Esophagus (tissue), 2 donors: ENCODE measurements around the gene KCNE3. TPM values are rescaled to one million over a fixed set of nuclear protein-coding genes. Genes with fewer than 3 reads are reported as not detected.

ENCODE experiments used
- H3K27ac ChIP-seq, 2 donors: one replicate each; pipeline ENCODE4 v1.5.1; 2013; ENCODE audit warnings: low read depth in 2 of 2, mild to moderate bottlenecking in 2 of 2, inconsistent platforms in 1 of 2, low read length in 1 of 2, moderate library complexity in 1 of 2
- H3K27me3 ChIP-seq, 2 donors: one replicate each; pipeline ENCODE4 v1.6.1; 2013; ENCODE audit warnings: low read length in 2 of 2, control low read depth in 1 of 2, mild to moderate bottlenecking in 1 of 2; ENCODE audit not compliant: insufficient read depth in 2 of 2, control insufficient read depth in 1 of 2
- H3K36me3 ChIP-seq, 2 donors: one replicate each; pipeline ENCODE4 v1.6.1; 2013; ENCODE audit warnings: low read length in 1 of 2; ENCODE audit not compliant: control insufficient read depth in 2 of 2, insufficient read depth in 2 of 2
- H3K4me1 ChIP-seq, 2 donors: one replicate each; pipeline ENCODE4 v1.6.1; 2013; ENCODE audit warnings: low read length in 1 of 2; ENCODE audit not compliant: control insufficient read depth in 2 of 2, insufficient read depth in 2 of 2
- H3K4me3 ChIP-seq, 2 donors: one replicate each; pipeline ENCODE4 v1.5.1; 2013; ENCODE audit warnings: low read length in 2 of 2, mild to moderate bottlenecking in 2 of 2, low read depth in 1 of 2, moderate library complexity in 1 of 2
- H3K9me3 ChIP-seq, 2 donors: one replicate each; pipeline ENCODE4 v1.6.1; 2013; ENCODE audit warnings: mild to moderate bottlenecking in 2 of 2, low read depth in 1 of 2, low read length in 1 of 2, moderate library complexity in 1 of 2; ENCODE audit not compliant: control insufficient read depth in 2 of 2, insufficient read depth in 1 of 2
- WGBS, 2 donors: extraction: QIAGEN DNeasy Blood & Tissue Kit; methylation state at CpG; one replicate each; pipeline ENCODE4 v1.1.7; 2013; 5-methylcytosine and 5-hydroxymethylcytosine counted together
- polyA plus RNA-seq, 2 donors: library from polyadenylated mRNA; stranded (reverse); fragments of 200-250 nt; gene quantifications; one replicate each; pipeline ENCODE4 v1.2.3, GENCODE V29; 2013
- donor health status: healthy with polysubstance abuse.
- donor health status: Bipolar disorder and iron deficiency.

KCNE3 gene
- polyA plus RNA-seq, 2 donors: 1.7 to 4.6 TPM

- no peak overlapping the region for H3K27ac ChIP-seq
- peaks cover 0 to 9% of the 10 kb centered on the region in 2 donors for H3K4me1 ChIP-seq
- H3K36me3 ChIP-seq: no peaks in the 10 kb centered on the region
- no peak overlapping the region for H3K4me3 ChIP-seq
- no peaks in the 10 kb centered on the region for H3K9me3 ChIP-seq
- WGBS, 2 donors: 87 to 90% methylated on average over 1 of the region's 1 CpG
- H3K27me3 ChIP-seq: no peaks in the 10 kb centered on the region
Measured at GRCh38 chr11:74463216-74463615, 4.1 kb downstream of the KCNE3 start.

DNA sequence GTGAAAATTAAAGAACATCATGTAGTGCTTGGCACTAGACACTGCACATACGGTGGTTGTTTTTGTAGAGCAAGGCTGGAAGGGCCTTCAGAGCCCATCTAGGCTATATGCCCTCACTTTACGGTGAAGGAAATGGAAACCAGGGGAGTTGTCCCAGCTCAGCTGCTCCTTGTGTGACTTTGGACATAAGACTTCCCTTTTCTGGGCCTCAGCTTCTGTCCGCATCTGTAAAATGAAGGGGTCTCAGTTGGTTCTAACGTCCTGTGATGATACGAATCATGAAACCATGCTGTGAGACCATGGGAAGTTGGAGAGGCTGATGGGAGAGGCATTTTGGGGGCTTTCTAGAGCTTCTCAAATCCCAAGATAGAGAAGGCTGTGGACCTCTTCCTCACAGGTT is 4.7 kb downstream of the KCNE3 start:
- Histone ChIP-seq H3K36me3 (no peaks in the 10 kb centered on the region), H3K27me3 (no peaks in the 10 kb centered on the region), H3K27ac (no peak overlapping the region), H3K4me1 (peaks cover 0 to 9% of the 10 kb centered on the region in 2 donors), H3K4me3 (no peak overlapping the region), H3K9me3 (no peaks in the 10 kb centered on the region)
- WGBS, 2 donors: 79 to 83% methylated on average over 5 of the region's 5 CpGs

DNA sequence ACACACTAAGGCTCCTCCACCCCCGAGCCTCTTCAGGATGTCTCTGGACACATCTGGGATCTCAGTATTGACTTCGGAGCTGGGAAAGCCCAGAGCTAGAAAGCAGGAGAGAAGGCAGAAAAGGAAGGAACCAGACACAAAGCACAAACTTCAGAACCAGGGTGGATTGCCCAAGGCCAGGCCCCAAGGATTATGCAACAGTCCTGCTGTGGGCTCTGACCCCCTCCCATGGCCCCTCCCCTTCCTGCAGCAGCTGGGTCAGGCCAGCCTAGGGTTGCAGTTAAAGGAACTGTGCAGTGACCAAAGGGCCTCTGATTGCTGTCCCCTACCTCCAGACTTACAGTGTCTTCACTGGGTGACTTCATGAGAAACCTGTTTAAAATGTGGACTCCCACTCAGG is 5.3 kb downstream of the KCNE3 start:
- no peak overlapping the region for H3K4me3 ChIP-seq
- peaks cover 0 to 7% of the 10 kb centered on the region in 2 donors for H3K4me1 ChIP-seq

GRCh38 chr11:74460481-74461154 is 6.7 kb downstream of the KCNE3 start:
- H3K27me3 ChIP-seq: no peaks in the 10 kb centered on the region
- H3K36me3 ChIP-seq: no peaks in the 10 kb centered on the region
- WGBS, 2 donors: 66 to 73% methylated on average over 2 of the region's 2 CpGs
- no peak overlapping the region for H3K4me3 ChIP-seq
- no peak overlapping the region for H3K27ac ChIP-seq
- H3K4me1 ChIP-seq: peaks cover 0 to 4% of the 10 kb centered on the region in 2 donors
- no peaks in the 10 kb centered on the region for H3K9me3 ChIP-seq

More for the DNA sequence above, 5.3 kb downstream of the KCNE3 start:
- Histone ChIP-seq H3K9me3 (no peaks in the 10 kb centered on the region), H3K36me3 (no peaks in the 10 kb centered on the region), H3K27ac (peak overlapping the region; percentile 53 to 64), H3K27me3 (no peaks in the 10 kb centered on the region)
- 47 to 74% methylated on average over 2 of the region's 2 CpGs for WGBS, 2 donors

DNA sequence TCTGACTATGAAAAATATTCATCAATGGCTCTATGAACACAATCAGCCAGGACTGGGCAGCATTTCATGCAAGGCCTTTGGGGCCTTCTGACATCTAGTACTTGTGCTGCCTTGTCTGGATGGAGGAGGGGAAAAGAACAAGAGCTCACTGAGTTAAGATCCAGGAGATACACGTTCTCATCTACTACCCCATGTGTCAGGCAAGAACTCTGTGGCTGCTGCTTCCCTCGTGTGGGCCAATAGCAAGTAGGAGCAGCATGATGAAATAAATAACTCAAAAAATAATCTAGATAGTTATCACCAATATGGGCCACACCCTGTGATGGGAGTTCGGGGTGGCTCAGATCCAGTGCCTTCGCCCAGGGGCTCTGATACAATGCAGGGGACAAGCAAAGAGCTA is 7.3 kb downstream of the KCNE3 start:
- Histone ChIP-seq H3K9me3 (no peaks in the 10 kb centered on the region), H3K27me3 (no peaks in the 10 kb centered on the region), H3K4me1 (peaks cover 0 to 4% of the 10 kb centered on the region in 2 donors), H3K36me3 (no peaks in the 10 kb centered on the region), H3K4me3 (no peak overlapping the region), H3K27ac (no peak overlapping the region)
- 73 to 74% methylated on average over 4 of the region's 4 CpGs for WGBS, 2 donors

DNA sequence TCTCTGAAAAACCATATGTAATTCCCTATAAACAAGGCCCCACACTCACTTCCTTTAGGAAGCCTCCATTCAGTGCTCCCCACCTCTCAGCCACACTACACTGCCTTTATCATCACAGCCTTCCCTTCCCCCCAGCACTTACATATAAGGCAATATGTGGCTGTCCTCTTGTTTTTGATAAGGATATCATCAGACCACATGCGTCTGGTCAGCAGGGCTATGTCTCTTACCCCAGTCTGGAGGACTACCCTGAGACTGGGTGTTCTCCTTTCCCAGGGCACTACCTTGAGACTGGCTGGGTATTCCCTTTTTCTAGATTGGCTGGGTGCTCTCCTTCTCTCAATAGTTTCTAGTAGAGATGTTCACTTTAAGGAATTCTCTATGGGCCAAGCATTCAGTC is 7.8 kb downstream of the KCNE3 start:
- no peak overlapping the region for H3K27ac ChIP-seq
- no peaks in the 10 kb centered on the region for H3K27me3 ChIP-seq
- H3K9me3 ChIP-seq: no peaks in the 10 kb centered on the region
- 2 to 10% methylated on average over 1 of the region's 1 CpG for WGBS, 2 donors
- no peaks in the 10 kb centered on the region for H3K36me3 ChIP-seq
- H3K4me1 ChIP-seq: peaks cover 0 to 4% of the 10 kb centered on the region in 2 donors
- no peak overlapping the region for H3K4me3 ChIP-seq

GRCh38 chr11:74457356-74457755 is 10.0 kb downstream of the KCNE3 start:
- no peaks in the 10 kb centered on the region for H3K27me3 ChIP-seq
- no peaks in the 10 kb centered on the region for H3K36me3 ChIP-seq
- 82 to 91% methylated on average over 5 to 6 of the region's 6 CpGs for WGBS, 2 donors
- H3K4me1 ChIP-seq: peaks cover 0 to 4% of the 10 kb centered on the region in 2 donors
- no peaks in the 10 kb centered on the region for H3K9me3 ChIP-seq
- no peak overlapping the region for H3K4me3 ChIP-seq
- no peak overlapping the region for H3K27ac ChIP-seq

DNA sequence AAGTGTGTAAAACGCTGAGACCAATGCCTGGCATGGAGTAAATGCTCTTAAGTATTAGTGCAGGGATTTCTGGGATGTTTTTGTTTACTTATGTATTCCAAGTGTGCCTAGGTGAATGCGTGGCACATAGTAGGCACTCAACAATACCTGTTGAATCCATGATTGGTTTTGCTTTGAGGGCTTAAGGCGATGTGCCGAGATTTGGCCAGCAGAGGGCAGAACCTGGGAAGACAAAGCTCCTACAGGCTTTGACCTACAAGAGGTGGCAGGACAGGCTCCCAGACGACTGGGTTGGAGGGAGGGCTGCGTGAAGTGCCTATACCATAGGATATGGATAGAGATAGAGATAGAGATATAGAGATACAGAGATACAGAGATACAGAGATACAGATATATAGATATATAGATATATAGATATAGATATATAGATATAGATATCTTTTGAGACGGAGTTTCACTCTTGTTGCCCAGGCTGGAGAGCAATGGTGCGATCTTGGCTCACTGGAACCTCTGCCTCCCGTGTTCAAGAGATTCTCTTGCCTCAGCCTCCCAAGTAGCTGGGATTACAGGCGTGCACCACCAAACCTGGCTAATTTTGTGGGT is 13.9 kb downstream of the KCNE3 start:
- Histone ChIP-seq H3K27ac (no peak overlapping the region), H3K9me3 (no peaks in the 10 kb centered on the region), H3K4me1 (peaks cover 0 to 2% of the 10 kb centered on the region in 2 donors), H3K36me3 (no peaks in the 10 kb centered on the region), H3K27me3 (no peaks in the 10 kb centered on the region), H3K4me3 (no peak overlapping the region)
- WGBS, 2 donors: 35 to 36% methylated on average over 10 of the region's 10 CpGs

- Histone ChIP-seq H3K27ac (no peak overlapping the region), H3K4me3 (no peak overlapping the region), H3K9me3 (no peaks in the 10 kb centered on the region), H3K36me3 (no peaks in the 10 kb centered on the region), H3K4me1 (no peaks in the 10 kb centered on the region), H3K27me3 (no peaks in the 10 kb centered on the region)
- WGBS, 2 donors: 78 to 79% methylated on average over 3 of the region's 3 CpGs
Measured at GRCh38 chr11:74452366-74452765, 15.0 kb downstream of the KCNE3 start.

DNA sequence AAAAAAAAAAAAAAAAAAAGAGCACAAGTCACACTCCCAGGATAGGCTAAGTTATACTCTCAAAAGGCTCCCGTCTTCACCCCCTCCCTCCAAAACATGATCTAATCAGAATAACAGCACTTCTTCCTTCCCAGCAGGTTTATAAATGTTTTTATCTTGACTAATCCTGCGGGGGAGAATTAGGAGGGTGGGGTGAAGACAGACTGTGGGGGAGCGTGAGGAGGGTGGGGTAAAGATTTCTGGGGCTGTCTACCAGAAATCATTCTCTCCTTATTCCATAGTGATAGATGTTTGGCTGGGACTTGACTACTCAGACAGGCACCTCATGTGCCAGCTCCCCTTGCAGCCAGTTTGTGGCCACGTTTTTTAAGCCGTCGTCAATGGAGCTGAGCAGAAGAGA is 17.0 kb downstream of the KCNE3 start:
- 79 to 80% methylated on average over 6 of the region's 6 CpGs for WGBS, 2 donors
- H3K4me3 ChIP-seq: no peak overlapping the region

More for the DNA sequence above, 17.0 kb downstream of the KCNE3 start:
- Histone ChIP-seq H3K4me1 (no peaks in the 10 kb centered on the region), H3K27me3 (no peaks in the 10 kb centered on the region), H3K27ac (no peak overlapping the region), H3K9me3 (no peaks in the 10 kb centered on the region), H3K36me3 (no peaks in the 10 kb centered on the region)
